ENCODE results near the gene FBXW8. TPM values are rescaled to one million over a fixed set of nuclear protein-coding genes. Genes with fewer than 3 reads are reported as not detected.

The FBXW8 gene
- total RNA-seq, 4 donors from 2014 or later, result 4.7 to 28.9 (median 9.2) TPM

GRCh38 chr12:116943419-116944372 is 32.9 kb downstream of the FBXW8 start:
- H3K27ac ChIP-seq, result no peak overlapping the region
- H3K4me1 ChIP-seq, result no peaks in the 10 kb centered on the region
- TF ChIP-seq CTCF (IDR thresholded peaks at IDR 0.05), result no peak
- TF ChIP-seq POLR2A (IDR thresholded peaks at IDR 0.05), result no peak
- H3K27me3 ChIP-seq, result no peaks in the 10 kb centered on the region
- H3K9me3 ChIP-seq, result peaks cover 0 to 9% (median 0%) of the 10 kb centered on the region in 4 donors
- H3K36me3 ChIP-seq, result peaks cover 0 to 18% (median 0%) of the 10 kb centered on the region in 3 donors
- DNase-seq, result no peak
- H3K4me3 ChIP-seq, result no peak overlapping the region

GRCh38 chr12:116945886-116946550 is 35.3 kb downstream of the FBXW8 start:
- H3K36me3 ChIP-seq, result peaks cover 0 to 29% (median 0%) of the 10 kb centered on the region in 3 donors
- TF ChIP-seq POLR2A (IDR thresholded peaks at IDR 0.05) (no peak), CTCF (IDR thresholded peaks at IDR 0.05) (no peak)
- no peak overlapping the region for H3K4me3 ChIP-seq
- H3K27ac ChIP-seq, result no peak overlapping the region
- DNase-seq, result no peak
- peaks cover 0 to 9% (median 0%) of the 10 kb centered on the region in 4 donors for H3K9me3 ChIP-seq
- no peaks in the 10 kb centered on the region for H3K27me3 ChIP-seq
- H3K4me1 ChIP-seq, result no peaks in the 10 kb centered on the region

- H3K4me3 ChIP-seq, result no peak overlapping the region
- peaks cover 0 to 29% (median 0%) of the 10 kb centered on the region in 3 donors for H3K36me3 ChIP-seq
- H3K4me1 ChIP-seq, result no peaks in the 10 kb centered on the region
- peaks cover 0 to 7% (median 0%) of the 10 kb centered on the region in 4 donors for H3K9me3 ChIP-seq
- H3K27ac ChIP-seq, result no peak overlapping the region
- H3K27me3 ChIP-seq, result no peaks in the 10 kb centered on the region
- TF ChIP-seq POLR2A (IDR thresholded peaks at IDR 0.05), result no peak
- TF ChIP-seq CTCF (IDR thresholded peaks at IDR 0.05), result no peak
- no peak for DNase-seq
Observed at GRCh38 chr12:116948298-116948697, 37.5 kb downstream of the FBXW8 start.

- H3K9me3 ChIP-seq, result no peaks in the 10 kb centered on the region
- no peaks in the 10 kb centered on the region for H3K27me3 ChIP-seq
- DNase-seq, result no peak
- peaks cover 0 to 23% (median 0%) of the 10 kb centered on the region in 3 donors for H3K36me3 ChIP-seq
- H3K4me3 ChIP-seq, result no peak overlapping the region
- no peaks in the 10 kb centered on the region for H3K4me1 ChIP-seq
- no peak overlapping the region for H3K27ac ChIP-seq
- no peak for TF ChIP-seq POLR2A (IDR thresholded peaks at IDR 0.05)
Observed at GRCh38 chr12:116950628-116951325, 40.0 kb downstream of the FBXW8 start.

- Histone ChIP-seq H3K9me3 (no peaks in the 10 kb centered on the region), H3K27ac (no peak overlapping the region), H3K4me1 (no peaks in the 10 kb centered on the region), H3K36me3 (peaks cover 0 to under 1% (median 0%) of the 10 kb centered on the region in 3 donors), H3K27me3 (no peaks in the 10 kb centered on the region), H3K4me3 (no peak overlapping the region)
- no peak for DNase-seq
- TF ChIP-seq CTCF (IDR thresholded peaks at IDR 0.05), result no peak
Observed at GRCh38 chr12:116954710-116955381, 44.1 kb downstream of the FBXW8 start.
